CD4-positive, alpha-beta T cell treated with Interleukin-15 for 1 hour (primary cell): ENCODE measurements around the gene ARHGAP6.

Experiments
- DNase-seq: peaks from one replicate; pipeline ENCODE4 v3.0.0-alpha.2; 2020

Gene ARHGAP6

DNA sequence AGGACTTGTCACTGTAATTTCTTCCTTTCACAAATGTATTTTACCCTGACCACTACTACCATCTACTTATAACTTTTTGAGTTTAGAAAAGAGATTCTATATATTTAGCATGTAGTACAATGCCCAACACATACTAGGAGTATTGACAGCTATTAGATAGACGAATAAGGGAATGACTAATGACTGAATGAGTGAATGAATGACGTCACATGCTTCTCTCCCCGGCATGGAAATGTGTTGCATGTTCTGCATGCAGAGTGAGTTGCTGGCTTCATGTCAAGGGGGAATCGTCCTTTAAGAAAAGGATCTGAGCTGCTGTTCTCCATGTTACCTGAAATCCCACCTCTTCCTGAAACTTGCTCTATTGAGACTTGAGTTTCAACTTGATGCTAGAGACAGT, 459.9 kb downstream of the ARHGAP6 start:
- DNase-seq, result no peak

DNA sequence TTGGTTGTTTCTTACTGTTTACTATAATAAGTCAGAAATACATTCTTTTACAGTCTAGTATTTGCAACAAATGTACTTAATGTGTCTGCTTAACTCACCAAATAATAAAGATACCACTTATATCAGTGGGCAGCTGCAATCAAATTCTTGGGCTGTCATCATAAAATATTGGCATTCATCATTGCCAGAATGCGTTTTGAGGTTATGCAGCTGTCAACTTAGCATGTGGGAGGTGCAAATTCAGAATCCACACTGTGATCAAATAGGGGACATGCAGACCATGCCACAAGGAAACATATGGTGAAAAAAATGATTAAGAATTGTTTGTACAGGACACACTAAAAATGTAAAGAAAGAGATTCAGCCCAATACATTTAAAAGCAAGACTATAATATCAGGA, 468.0 kb downstream of the ARHGAP6 start:
- DNase-seq, result no peak

DNA sequence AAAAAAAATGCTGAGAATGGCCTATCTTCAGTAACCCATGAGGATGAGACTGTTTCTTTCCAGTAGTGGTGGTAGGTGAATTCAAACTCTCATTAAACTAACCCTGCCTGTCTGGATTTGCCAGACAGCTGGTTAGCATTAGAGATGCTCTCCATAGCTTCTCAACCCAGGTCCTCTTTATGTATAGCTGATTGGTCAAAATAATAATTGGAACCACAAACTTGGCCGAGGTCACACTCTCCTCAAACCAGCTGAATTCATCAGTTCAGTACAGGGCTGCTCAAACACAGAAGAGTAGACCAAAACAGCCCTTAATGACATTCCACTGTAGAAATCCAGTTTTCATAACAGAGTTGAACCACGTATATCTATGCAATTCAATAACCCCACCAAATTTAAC, 469.2 kb downstream of the ARHGAP6 start:
- no peak for DNase-seq

DNA sequence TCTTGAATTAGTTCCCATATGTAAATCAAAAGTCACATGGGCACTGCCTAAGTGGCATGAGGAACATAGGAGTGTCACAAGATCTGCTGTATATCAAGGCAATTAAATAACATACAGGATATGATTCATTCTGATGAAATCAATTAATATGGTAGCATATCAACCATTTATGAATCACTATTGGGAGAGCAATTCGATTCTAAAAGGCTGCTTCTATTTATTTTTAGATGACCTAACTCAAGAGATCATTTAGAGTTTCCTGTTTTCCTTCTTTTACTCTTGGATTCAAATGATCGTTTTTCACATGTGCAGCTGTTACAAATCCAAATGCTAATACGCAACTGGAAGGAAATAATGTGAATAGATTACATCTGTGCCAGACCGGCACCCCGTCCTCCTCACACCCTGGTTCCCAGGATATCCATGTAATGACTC, 472.7 kb downstream of the ARHGAP6 start:
- DNase-seq, result no peak

DNA sequence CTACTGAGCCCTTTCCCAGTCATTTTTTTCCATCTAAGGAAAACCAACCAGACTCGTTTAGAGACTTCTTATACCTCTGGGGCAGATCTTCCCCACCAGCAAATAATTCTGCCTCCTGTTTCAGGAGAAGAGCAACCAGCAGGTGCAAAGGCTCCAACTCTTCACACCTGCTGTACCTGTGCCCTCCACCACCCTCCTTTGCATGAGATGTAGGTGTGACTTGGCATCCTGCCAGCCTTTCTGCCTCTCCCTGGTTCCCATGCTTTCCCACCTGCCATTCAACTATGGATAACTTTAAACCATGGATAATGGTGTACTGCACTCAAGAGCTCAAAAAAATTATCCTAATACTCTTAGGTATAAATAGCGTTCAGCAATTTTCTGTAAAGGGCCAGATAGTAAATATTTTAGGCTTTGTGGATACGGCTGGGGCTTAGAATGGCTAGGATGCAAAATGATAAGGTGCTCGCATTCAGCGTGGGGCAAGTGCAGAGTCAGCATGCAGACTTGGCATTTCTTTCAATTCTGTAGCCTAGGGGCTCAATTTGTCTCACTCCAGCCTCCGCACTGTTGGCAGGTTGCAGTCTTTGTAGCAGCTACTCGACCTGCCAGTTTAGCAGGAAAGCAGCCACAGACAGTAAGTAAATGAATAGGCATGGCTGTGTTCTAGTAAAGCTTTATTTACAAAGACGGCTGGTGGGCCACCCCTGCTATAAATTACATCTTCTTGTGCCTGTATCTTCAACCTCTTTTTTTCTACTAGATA, 474.8 kb downstream of the ARHGAP6 start:
- DNase-seq, result no peak

DNA sequence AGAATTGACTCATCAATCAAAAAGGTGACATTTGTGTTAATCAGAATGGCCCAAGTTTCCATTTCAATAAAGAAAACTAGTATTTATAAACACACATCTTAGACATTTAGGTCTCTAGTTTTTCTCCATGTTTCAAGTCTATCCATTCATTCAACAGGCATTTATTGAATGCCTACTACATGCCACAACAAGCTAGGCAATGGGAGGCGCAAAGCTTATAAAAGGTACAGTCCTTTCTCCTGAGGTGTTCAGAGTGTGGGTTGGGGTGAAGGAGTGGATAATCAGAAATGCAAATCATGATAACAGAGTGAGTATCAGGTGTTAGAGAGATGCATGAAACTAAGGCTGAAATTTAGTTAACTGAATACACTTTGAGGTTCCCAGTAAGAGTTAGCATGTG, 476.6 kb downstream of the ARHGAP6 start:
- no peak for DNase-seq

DNA sequence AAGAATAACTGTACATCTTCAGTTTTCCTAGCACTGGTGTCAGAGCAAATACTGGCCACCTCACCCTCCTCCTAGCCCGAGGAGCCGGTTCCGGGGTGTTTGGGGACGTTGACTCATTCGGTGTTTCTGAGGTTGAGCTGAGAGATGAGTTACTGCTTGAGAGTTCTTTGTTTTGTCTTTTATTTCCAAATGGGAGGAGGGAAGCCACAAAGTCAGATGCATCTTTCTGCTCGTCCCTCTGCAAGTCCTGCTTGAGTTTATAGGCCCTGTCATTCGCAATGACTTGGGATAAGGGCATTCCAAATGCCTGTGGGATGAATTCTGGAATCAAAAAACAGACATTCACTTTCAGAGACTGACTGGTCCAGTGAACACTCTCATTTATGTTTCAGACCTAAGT, 477.1 kb downstream of the ARHGAP6 start:
- no peak for DNase-seq

DNA sequence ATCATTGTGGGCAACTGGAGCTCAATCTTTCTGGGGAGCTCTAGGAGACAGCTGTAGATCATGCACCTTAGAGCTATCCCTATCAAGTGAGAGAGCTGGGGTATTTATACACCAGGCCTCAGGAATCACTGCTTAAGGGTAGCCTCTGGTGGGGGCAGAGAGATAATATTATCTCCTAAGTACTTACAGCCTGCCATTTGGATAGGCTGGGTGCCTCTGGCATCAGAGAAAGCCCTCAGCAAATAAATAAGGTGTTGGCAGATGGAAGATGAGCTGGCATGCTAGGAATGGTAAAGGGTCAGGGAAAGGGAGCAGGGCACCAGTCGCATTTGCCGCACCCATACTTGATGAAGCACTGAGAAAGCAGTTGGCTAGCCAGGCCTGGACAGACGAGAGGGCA, 478.7 kb downstream of the ARHGAP6 start:
- no peak for DNase-seq

DNA sequence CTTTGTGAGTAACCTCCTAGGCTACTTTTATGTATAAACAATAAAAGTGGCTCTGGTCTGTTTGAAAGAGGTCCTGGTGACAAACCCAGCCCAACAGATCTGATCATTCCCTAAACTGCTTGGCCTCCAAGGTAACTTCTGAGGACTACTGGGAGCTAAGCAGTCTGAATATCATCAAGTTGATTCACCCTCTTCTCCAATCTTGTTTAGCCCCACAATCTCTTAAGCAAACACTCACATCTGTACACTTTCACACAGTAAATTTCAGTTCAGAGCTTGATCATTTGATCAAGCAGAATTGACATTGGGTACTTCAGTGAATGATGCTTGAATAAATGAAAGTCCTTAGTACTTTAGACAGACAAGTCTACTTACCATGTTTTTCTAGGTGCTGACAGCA, 479.9 kb downstream of the ARHGAP6 start:
- DNase-seq, result no peak

DNA sequence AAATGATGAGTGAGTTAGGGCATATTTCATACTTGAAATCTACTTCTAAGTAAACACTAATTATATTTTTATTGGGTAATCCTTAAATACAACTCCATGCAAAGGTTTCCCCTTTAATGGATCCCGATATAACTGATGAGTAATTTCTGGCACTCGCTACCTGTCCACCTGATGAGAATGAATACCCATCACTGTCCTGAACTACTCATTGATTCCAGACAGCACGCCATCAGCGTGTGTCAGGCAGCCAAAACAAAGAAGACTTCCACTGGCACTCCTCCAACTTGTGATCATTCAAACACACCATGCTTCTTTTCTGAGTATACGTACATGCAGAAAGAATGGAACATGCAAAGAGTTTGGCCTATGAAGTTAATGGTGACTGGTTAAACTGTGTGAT, 485.1 kb downstream of the ARHGAP6 start:
- no peak for DNase-seq

DNA sequence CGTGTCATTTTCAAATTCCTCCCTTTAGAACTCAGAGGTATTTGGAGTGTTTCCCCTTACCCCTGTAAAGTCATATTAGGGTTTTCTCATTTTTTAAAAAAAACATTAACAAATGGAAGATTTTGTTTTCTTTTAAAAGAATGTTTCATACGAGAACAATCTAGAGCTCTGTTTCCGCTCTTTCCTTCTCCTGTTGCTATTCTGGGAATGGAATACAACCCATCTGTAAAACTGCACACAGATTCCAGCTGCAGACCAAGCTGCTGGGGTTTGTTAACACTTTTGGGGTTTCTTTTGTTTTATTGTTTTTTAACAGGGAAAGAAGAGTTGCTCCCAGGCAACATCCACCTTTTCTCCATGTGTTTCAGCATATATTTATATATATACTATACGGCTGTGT, 493.3 kb downstream of the ARHGAP6 start:
- no peak for DNase-seq

DNA sequence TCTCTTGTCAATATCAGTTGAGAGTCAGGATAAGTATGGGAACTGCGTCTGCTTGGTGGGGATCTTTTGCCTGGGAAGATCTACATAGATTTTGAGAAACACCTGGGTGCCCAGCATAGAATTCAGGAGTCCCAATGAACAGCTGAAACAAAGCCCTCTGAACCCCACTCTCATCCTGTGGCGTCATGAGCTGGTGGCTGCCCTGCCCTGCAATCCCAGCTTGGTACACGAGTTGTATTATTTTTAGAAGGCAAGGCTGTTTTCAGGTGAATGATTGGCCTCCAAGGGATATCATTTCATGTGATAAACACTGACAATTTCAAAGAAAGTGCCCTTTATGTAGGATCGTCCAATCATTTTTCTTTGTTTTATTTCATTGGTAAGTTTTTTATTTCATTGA, 493.8 kb downstream of the ARHGAP6 start:
- DNase-seq, result no peak

DNA sequence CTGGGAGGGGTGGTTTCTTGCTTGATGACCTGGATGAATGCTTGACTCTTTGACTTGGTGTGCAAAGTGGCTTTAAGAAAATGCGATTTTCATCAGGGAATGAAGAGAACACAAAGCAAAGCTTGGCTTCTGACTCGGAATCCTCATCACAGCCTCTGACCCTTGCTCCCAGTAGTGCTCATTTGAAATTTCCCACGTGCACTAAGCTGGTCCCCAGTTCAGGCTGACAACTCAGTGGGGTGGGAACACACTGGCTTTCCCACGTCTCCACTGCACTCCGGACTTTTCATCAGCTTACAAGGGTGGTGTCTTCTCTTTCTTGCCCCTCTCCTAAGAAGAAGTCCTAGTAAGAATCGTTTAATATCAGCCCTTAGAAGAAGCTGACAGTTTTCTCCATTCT, 501.3 kb downstream of the ARHGAP6 start:
- no peak for DNase-seq

DNA sequence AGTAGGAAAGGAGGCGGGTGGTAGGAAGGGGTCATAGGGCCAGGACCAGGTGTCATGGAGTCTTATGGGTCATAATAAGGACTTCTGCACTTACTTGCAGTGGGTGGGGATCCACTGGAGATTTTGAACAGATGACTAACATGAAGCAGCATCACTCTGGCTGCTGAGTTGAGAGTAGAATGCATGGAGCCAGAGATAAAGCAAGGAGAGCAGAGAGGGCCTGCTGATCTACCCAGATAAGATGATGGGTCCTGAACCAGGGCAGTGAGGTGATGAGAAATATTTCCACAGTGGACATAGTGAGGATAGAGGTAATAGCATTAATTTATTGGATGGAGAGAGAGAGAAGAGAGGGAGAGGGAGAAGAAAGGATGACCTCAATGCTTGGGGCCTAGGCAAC, 506.6 kb downstream of the ARHGAP6 start:
- DNase-seq, result no peak

DNA sequence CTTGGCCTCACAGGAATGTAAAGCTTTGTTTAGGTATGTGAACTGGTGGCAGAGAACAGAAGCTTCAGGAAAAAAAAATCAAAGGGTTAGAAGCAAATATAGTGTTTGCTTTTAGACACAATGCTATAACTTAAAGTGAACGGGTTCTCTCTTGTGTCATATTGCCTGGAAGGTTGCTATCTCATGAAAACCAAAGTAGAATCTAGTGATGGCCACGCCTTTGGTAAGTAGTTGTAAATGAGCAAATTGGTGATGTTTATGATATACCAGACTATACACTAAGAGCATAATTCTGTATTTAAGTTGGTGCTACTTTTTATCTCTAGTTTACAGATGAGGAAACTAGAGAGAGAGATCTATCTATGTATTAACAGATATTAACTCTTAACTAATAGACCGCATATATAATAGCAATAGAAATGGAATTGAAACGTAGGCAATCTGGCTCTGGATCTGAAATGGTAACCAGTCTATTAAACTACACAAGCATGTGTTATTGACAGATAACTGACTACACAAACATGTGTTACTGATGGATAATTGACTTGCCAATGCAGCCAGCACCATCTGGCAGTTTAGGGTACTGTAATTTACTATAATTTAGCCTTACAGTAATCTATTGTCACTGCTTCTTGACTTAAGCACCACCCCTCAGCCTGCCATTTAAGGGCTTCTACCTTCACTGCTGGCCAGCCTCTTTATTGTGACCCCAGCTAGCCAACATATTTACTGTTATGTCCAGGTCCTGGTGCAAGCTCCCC, 513.7 kb downstream of the ARHGAP6 start:
- DNase-seq, result no peak

DNA sequence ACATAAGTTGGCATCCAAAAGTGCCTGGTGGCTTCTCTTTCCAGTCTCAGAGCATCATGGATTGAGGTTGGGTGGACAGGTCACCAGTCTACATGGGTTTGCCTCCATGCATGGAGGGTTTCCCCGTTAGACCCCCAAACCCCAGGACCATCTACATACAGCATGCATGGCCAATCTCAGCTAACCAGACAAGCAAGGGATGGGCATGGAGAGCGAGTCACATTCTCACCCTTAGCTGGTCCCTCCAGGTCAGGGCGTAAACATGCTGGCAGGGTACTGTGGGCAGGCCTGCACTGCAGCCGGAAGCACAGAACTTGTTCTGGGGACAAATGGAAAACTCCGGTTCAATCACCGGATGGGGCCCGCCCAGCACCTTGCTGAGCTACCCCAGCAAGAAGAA, 517.3 kb downstream of the ARHGAP6 start:
- no peak for DNase-seq

DNA sequence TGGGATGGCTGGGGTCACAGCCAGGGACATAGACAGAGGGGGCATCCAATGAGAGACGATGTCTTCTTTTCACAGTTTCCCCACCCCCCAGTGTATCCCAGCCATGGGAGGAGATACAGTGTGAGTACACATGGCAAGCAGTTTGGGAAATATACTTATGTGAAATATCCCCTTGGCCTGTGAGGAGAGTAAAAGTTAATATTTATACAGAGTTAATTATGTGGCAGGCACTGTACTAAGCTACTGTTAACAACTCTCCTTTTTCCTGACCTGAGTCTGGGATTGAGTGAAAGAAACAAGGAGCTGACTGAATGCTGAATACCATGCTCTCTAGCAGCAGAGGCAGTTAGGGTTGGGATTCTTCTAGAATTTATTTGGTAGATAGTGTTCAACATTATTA, 519.3 kb downstream of the ARHGAP6 start:
- DNase-seq, result no peak

DNA sequence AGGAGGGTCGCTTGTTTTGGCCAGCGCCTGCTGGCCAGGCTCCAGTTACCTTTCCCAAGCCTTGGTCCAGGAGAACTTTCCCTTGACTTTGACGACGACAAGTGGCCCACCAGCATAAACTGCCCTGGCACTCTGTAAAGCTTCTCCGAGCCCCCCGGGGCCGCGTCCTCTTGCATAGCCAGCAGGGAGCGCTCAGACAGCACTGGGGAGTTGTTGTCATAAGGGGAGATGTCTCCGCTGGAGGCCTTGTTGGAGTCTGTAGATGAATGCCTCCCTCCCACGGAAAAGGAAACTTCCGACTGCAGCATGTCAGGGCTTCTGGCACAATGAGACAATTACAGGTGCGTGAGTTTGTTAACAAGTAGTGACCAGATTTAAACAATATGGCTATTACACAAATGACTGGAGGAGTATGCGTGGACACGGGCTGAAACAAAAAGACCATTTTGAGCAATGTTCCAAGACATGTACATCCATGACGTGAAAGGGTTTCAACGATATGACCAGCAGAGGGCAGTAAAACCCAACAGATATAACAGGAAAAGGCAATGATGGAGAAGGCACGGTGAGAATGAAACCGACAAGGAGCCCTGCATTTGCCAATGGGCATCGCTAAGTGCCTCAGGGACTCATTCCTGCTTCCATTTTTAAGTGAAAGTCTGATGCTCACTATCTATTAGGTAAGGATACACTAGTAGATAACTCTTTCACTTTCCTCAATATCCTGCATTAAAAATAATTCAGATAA, 521.6 kb downstream of the ARHGAP6 start:
- DNase-seq, result peak; percentile 21

DNA sequence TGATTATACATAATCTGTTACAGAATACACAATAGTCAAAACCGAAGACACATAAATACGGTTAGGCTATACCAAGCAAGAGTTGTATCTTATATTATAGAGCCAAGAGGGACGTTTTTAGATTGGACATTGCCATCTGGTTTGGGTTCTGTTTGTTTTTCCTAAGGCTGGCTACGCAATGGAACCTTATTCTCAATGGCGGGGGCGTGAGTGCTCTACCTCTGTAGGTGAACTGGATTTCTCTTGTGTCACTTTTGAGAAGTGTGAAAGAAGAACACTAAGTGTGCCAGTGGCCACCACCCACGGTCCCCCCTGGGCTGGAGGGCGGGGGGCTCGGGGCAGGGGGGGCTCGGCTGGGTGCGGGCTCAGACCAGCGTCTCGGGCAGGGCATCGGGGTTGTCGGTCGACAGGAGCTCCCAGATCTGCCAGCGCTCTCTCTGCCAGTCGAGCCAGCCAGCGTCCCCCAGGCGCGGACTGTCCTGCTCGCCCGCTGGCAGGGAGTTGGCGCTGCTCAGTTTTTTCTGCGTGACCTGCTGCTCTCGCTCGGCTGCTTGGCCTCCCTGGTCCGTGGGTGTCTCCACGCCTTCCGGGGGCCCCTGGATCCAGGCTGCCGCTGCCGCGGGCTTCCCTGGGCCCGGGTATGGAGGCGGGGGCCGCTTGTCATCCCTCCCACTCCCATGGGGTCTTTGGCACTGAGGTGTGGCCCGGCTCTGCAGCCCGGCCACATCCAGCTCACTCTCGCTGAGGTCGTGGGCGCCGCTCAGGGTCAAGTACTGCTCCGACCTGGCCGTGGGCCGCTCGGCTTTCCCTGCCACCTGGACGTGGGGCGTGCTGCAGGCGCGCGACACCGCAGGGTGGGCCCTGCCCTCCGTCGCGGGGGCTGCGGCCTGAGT, 527.0 kb downstream of the ARHGAP6 start:
- no peak for DNase-seq

DNA sequence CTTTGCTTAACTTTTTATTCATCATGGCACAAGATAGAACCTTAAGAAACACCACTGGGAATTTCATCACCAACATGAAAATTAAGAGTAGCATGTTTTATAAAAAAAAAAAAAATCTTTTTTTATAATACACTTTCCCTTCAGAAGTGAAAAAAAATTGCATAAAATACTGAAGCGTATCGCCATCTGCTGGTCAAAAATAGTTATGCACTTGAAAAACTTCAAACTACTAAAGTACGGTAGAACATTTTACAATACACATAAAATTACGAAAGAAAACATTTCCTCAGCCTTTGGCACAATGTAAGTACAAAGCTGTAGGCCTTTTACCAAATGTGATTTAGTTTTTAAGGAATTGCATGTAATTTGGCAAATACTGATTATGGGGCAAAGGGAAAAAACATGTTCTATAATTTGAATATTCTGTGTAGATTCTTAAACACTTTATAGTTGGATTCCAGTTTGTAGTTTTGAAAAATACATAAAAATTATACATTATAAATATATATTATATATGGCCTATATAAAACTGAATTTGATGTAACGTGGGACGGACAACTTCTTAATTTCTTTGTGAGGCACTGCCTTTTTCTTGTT, 528.1 kb downstream of the ARHGAP6 start:
- DNase-seq, result no peak

DNA sequence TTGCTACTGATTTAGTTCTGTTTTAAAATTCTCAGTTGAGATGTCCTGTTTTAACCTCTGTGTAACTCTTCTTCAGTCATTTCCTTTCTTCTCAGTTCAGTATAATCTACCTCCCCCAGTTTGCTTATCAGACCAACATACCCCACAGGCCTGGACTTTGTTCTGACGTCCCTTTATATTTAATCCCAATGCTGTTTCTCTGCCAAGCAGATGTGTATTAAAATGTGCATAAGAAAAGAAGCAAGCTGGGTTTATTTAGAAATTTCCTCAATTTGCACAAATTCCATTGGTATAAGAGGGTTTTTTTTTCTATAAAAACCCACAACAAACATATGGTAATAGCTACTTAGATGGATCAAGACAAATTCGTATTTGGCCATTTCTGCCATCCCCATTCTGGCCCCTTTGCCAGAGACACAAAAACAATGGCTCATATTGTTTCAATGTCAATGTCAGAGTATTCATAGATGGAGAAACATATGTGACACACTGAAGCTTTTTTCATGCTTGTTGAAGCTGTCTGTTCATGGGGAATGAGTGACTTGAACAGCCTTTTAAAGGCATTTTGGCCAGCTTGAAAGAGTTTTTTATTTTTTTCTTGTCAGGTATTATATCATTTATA, 530.0 kb downstream of the ARHGAP6 start:
- no peak for DNase-seq

DNA sequence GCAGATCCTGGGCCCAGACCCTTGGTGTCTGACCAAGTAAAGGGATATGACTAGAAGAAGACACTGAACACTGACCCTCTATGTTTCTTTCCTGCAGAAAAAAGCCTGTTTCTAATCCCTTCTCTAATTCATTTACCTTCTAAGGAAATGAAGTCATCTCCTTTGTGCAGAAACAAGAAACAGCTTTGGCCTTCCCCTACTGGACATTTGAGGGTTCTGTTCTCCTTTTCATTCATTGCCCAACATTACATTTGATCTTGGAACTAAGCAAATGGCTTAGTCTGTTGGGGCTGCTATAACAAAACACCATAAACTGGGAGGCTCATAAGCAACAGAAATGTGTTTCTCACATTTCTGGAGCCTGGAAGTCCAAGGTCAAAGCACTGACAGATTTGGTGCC, 534.6 kb downstream of the ARHGAP6 start:
- DNase-seq, result no peak
